SH-SY5Y (cell line): ENCODE data around the gene MMS22L.

Experiments used
- GATA2 ChIP-seq: IDR thresholded peaks from 2 replicates; pipeline ENCODE4 v1.6.1; 2011; ENCODE audit warnings: mild to moderate bottlenecking, low read depth, low read length
- GATA3 ChIP-seq: IDR thresholded peaks from 2 replicates; pipeline ENCODE4 v1.6.1; 2011; ENCODE audit warnings: low read depth, mild to moderate bottlenecking, low read length, moderate library complexity

DNA sequence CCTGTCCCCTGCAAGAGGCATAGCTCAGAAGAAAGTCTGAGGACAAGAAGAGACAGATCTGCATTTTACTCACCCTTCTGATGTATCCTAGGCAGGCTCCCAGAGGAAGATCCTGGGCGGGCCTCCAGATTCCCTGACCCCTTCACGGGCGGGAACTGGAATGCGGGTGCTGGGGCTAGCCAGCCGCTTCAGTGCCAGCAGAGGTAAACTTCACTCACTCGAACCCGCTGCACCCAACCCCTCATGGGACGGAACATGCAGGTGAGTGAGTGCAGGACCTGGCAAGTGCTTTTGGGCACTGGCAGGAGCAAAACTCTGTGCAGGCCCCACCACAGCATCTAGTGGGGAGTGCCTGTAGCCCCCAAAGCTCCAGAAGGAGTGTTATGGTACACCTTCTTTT lies 171.8 kb downstream of the MMS22L start:
- TF ChIP-seq GATA3 (no peak), GATA2 (no peak)
